ENCODE measurements around the gene SRPRA.

DNA sequence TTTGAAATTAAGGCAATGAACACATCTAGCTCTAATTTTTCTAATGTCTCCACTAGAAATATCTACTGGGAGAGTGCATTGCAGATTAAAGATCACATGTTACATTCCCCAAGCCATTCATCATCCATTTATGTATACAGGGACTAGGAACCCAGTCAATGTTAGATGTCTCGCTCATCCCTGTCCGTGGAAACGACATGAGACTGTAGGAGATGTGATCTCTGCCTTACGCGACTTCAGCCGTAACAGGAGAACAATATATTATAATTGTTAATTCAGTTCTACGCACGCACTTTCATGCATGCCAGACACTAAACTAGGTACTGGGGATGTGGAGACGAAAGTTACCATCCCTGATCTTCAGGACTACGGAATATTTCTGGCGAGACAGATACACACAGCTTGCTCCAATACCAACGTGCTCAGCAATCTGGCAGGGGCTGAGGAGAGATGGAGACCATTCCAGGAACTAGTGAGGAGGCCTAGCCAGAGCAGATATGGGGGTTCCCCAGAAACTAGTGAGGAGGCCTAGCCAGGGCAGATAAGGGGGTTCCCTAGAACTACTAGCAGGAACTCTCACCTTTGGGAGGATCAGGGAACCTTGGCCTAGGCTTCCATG, 35.9 kb upstream of the SRPRA start:
- TF ChIP-seq, protein P1, sequence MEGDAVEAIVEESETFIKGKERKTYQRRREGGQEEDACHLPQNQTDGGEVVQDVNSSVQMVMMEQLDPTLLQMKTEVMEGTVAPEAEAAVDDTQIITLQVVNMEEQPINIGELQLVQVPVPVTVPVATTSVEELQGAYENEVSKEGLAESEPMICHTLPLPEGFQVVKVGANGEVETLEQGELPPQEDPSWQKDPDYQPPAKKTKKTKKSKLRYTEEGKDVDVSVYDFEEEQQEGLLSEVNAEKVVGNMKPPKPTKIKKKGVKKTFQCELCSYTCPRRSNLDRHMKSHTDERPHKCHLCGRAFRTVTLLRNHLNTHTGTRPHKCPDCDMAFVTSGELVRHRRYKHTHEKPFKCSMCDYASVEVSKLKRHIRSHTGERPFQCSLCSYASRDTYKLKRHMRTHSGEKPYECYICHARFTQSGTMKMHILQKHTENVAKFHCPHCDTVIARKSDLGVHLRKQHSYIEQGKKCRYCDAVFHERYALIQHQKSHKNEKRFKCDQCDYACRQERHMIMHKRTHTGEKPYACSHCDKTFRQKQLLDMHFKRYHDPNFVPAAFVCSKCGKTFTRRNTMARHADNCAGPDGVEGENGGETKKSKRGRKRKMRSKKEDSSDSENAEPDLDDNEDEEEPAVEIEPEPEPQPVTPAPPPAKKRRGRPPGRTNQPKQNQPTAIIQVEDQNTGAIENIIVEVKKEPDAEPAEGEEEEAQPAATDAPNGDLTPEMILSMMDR (IDR thresholded peaks at IDR 0.05) = no peak
- no peak for TF ChIP-seq EZH2 (IDR thresholded peaks at IDR 0.05; ENCODE audit: borderline replicate concordance, insufficient read depth, low read depth, low read length, poor library complexity, severe bottlenecking)

Data from B cell (primary cell).